DND-41 (cell line): Measurements from ENCODE around the gene ZC3H7A.

Experiments used
- CTCF ChIP-seq: IDR thresholded peaks from 2 replicates; pipeline ENCODE4 v1.5.1; 2012; ENCODE audit warnings: borderline replicate concordance, low read length, moderate library complexity, mild to moderate bottlenecking; ENCODE audit not compliant: poor library complexity, severe bottlenecking; ENCODE audit errors: extremely low read depth
- EZH2 ChIP-seq: IDR thresholded peaks from 3 replicates; pipeline ENCODE4 v1.6.1; 2012; ENCODE audit warnings: borderline replicate concordance, low read depth, mild to moderate bottlenecking, moderate library complexity, low read length, inconsistent platforms; ENCODE audit not compliant: severe bottlenecking

GRCh38 chr16:11768849-11769248 is 28.2 kb downstream of the ZC3H7A start:
- TF ChIP-seq CTCF (no peak), EZH2 (no peak)
